GM12878 (cell line): ENCODE measurements around the gene ACKR1. TPM values are rescaled to one million over a fixed set of nuclear protein-coding genes. Genes with fewer than 3 reads are reported as not detected.

ENCODE experiments used
- ATAC-seq: fragments of 200-7000 bp; cut with Tn5 transposase; 3 replicates; pipeline ENCODE4 v1.9.1; 2020; ENCODE audit warnings: mild to moderate bottlenecking, moderate library complexity
- BruUV-seq: library from RNA; stranded (reverse); fragments of 400-500 nt; replicated peaks from 2 replicates; lab custom pipeline; 2021; lab: Mats Ljungman, UMichigan
- CTCF ChIA-PET: fragments of 300-600 bp; sonication (Branson Sonifier 250); formaldehyde crosslinking; extraction: SDS; loops from one replicate; lab custom pipeline; 2021; ENCODE audit warnings: inconsistent platforms; lab: Yijun Ruan, JAX
- POLR2A ChIA-PET: fragments of 350-600 bp; formaldehyde crosslinking; extraction: SDS; loops from one replicate; lab custom pipeline; 2021; ENCODE audit warnings: inconsistent platforms; lab: Charles Lee
- RAD21 ChIA-PET: fragments of 300-600 bp; sonication (Branson Sonifier 250); formaldehyde crosslinking; loops from one replicate; lab custom pipeline; 2023; ENCODE audit warnings: antibody characterized with exemption; ENCODE audit not compliant: unreplicated experiment; lab: Charles Lee
- SMC1A ChIA-PET: fragments of 300-600 bp; sonication (Branson Sonifier 250); formaldehyde crosslinking; loops from one replicate; lab custom pipeline; 2023; ENCODE audit not compliant: unreplicated experiment, uncharacterized antibody; lab: Charles Lee
- DNase-seq: peaks from one replicate; pipeline ENCODE4 v3.0.0-alpha.2; 2011; ENCODE audit warnings: low read depth, low spot score
- FAIRE-seq: peaks from 3 replicates; lab custom pipeline; 2011; peaks lifted over from hg19 to GRCh38; lab: Jason Lieb, UNC
- H2AFZ ChIP-seq: 2 replicates; pipeline ENCODE4 v1.6.0; 2011; ENCODE audit warnings: low read depth, low read length, control low read depth; ENCODE audit not compliant: control insufficient read depth
- H3K27ac ChIP-seq: 2 replicates; pipeline ENCODE4 v1.5.1; 2011; ENCODE audit warnings: control low read depth; ENCODE audit not compliant: control insufficient read depth, insufficient read depth
- H3K27me3 ChIP-seq, 2 experiments: replicated peaks in 1 of 2; 2 replicates each; pipeline versions ENCODE4 v1.6.0 to v1.6.1; 2011; ENCODE audit warnings: low read length in 1 of 2; ENCODE audit not compliant: control insufficient read depth in 2 of 2, insufficient read depth in 2 of 2
- H3K36me3 ChIP-seq, 2 experiments: 2 replicates each; pipeline ENCODE4 v1.5.1; 2011; ENCODE audit warnings: low read length in 1 of 2; ENCODE audit not compliant: control insufficient read depth in 2 of 2, insufficient read depth in 2 of 2
- H3K4me1 ChIP-seq: 2 replicates; pipeline ENCODE4 v1.6.1; 2011; ENCODE audit warnings: mild to moderate bottlenecking, low read length, moderate library complexity, mixed read lengths; ENCODE audit not compliant: control insufficient read depth, insufficient read depth
- H3K4me2 ChIP-seq: 2 replicates; pipeline ENCODE4 v1.6.0; 2011; ENCODE audit warnings: control low read depth; ENCODE audit not compliant: control insufficient read depth, insufficient read depth
- H3K4me3 ChIP-seq: fragments of 200-600 bp; sonication (generic); 2 replicates; pipeline ENCODE4 v1.5.1; 2016
- H3K79me2 ChIP-seq: 2 replicates; pipeline ENCODE4 v1.6.0; 2011; ENCODE audit warnings: low read length; ENCODE audit not compliant: control insufficient read depth, insufficient read depth
- H3K9ac ChIP-seq: 2 replicates; pipeline ENCODE4 v1.8.0; 2011; ENCODE audit warnings: low read length, control low read depth, mixed read lengths; ENCODE audit not compliant: control insufficient read depth, insufficient read depth
- H3K9me3 ChIP-seq: replicated peaks from 3 replicates; pipeline ENCODE4 v1.5.1; 2011; ENCODE audit warnings: mild to moderate bottlenecking, low read length; ENCODE audit not compliant: control insufficient read depth, insufficient read depth
- H4K20me1 ChIP-seq: 2 replicates; pipeline ENCODE4 v1.6.0; 2011; ENCODE audit not compliant: control insufficient read depth, insufficient read depth
- BCL11A ChIP-seq: IDR thresholded peaks from 2 replicates; pipeline ENCODE4 v1.6.1; 2011; ENCODE audit warnings: low read depth, low read length
- BHLHE40 ChIP-seq, 2 experiments: fragments of 450-650 bp in 1 of 2; IDR thresholded peaks; 2 replicates each; pipeline ENCODE4 v1.6.1; 2011 to 2017; ENCODE audit warnings: low read depth in 2 of 2, borderline replicate concordance in 1 of 2, improper control_type of control experiment in 1 of 2, low read length in 1 of 2, mild to moderate bottlenecking in 1 of 2
- ESRRA ChIP-seq: IDR thresholded peaks from 2 replicates; pipeline ENCODE4 v1.6.1; 2012; ENCODE audit warnings: mild to moderate bottlenecking, low read length, improper control_type of control experiment
- ETV6 ChIP-seq, 2 experiments: fragments of 450-650 bp in 1 of 2; IDR thresholded peaks in 1 of 2; conservative IDR thresholded peaks in 1 of 2; 2 replicates each; pipeline ENCODE4 v1.6.1; 2014; ENCODE audit warnings: antibody characterized with exemption in 1 of 2, borderline replicate concordance in 1 of 2, low read depth in 1 of 2, mild to moderate bottlenecking in 1 of 2, moderate library complexity in 1 of 2
- IKZF1 ChIP-seq: fragments of 450-650 bp; conservative IDR thresholded peaks from 2 replicates; pipeline ENCODE4 v1.6.1; 2017; ENCODE audit warnings: antibody characterized with exemption, mild to moderate bottlenecking
- MEF2A ChIP-seq: IDR thresholded peaks from 2 replicates; pipeline ENCODE4 v1.6.1; 2011; ENCODE audit warnings: low read depth, mild to moderate bottlenecking, low read length, moderate library complexity; ENCODE audit not compliant: insufficient read depth
- RAD51 ChIP-seq: fragments of 450-650 bp; IDR thresholded peaks from 2 replicates; pipeline ENCODE4 v1.6.1; 2016; ENCODE audit warnings: moderate library complexity, mild to moderate bottlenecking, inconsistent platforms
- REST ChIP-seq: IDR thresholded peaks from 2 replicates; pipeline ENCODE4 v1.6.1; 2012; ENCODE audit warnings: mild to moderate bottlenecking, low read depth, low read length
- SP1 ChIP-seq: IDR thresholded peaks from one replicate; pipeline ENCODE4 v1.6.1; 2011; ENCODE audit warnings: low read depth, low read length
- TAF1 ChIP-seq: IDR thresholded peaks from 2 replicates; pipeline ENCODE4 v1.6.1; 2011; ENCODE audit warnings: mild to moderate bottlenecking, low read depth, low read length, borderline replicate concordance
- TCF7 ChIP-seq: IDR thresholded peaks from 2 replicates; pipeline ENCODE4 v1.6.1; 2014; ENCODE audit warnings: antibody characterized with exemption, borderline replicate concordance
- YBX1 ChIP-seq: fragments of 450-650 bp; IDR thresholded peaks from 2 replicates; pipeline ENCODE4 v1.6.1; 2016; ENCODE audit warnings: antibody characterized with exemption
- ZSCAN29 ChIP-seq: fragments of 450-650 bp; IDR thresholded peaks from 2 replicates; pipeline ENCODE4 v1.6.1; 2017; ENCODE audit warnings: mild to moderate bottlenecking, moderate library complexity
- WGBS: methylation state at CpG from one replicate; pipeline ENCODE4 v1.1.6; 2016; ENCODE audit warnings: low lambda C conversion rate; ENCODE audit not compliant: insufficient replicate concordance, insufficient coverage; ENCODE audit errors: missing lambda C conversion rate; 5-methylcytosine and 5-hydroxymethylcytosine counted together
- in situ Hi-C: fragments of 300-500 bp; cut with MboI; formaldehyde crosslinking; loops from 9 replicates; pipeline ENCODE4 v1.14.3; 2018; ENCODE audit warnings: mixed read lengths
- intact Hi-C: fragments of 100-400 bp; cut with micrococcal nuclease; formaldehyde crosslinking; loops from one replicate; pipeline ENCODE4 v1.14.2; 2022; ENCODE audit not compliant: unreplicated experiment
- polyA plus RNA-seq, 11 experiments: library from polyadenylated mRNA; depleted of rRNA in 4 of 11; unstranded in 6 of 11; stranded (reverse) in 5 of 11; fragments of >200 nt; fragmentation: Nextera tagmentation in 4 of 11; fragmentation: Illumina TruSeq in 1 of 11; extraction: Ambion mirVana in 4 of 11; extraction: Trizol in 1 of 11; gene quantifications; 1 replicate in 1 of 11; 2 replicates in 10 of 11; pipeline versions ENCODE4 v1.2.1 to v1.2.3, GENCODE V29; 2011 to 2016; ENCODE audit warnings: inconsistent platforms in 2 of 11, missing spikeins in 2 of 11, low read depth in 1 of 11
- total RNA-seq, 4 experiments: library from RNA; depleted of rRNA in 3 of 4; stranded (reverse); fragments of >200 nt in 3 of 4; fragmentation: Illumina TruSeq in 1 of 4; extraction: Trizol in 1 of 4; gene quantifications; 2 replicates each; pipeline versions ENCODE4 v1.2.1 to v1.2.3, GENCODE V29; 2013 to 2021
- TF ChIP-seq, protein P1 (sequence below): IDR thresholded peaks from 2 replicates; pipeline ENCODE4 v1.6.1; 2011; ENCODE audit warnings: mild to moderate bottlenecking, low read depth, low read length, moderate library complexity; ENCODE audit not compliant: insufficient replicate concordance
- TF ChIP-seq, protein P2 (sequence below): fragments of 450-650 bp; formaldehyde crosslinking; IDR thresholded peaks from 2 replicates; pipeline ENCODE4 v1.4.0; 2020; ENCODE audit warnings: mild to moderate bottlenecking, moderate library complexity

ACKR1 gene
- total and polyA plus RNA-seq, 10 of the 15 experiments (the other 5 are each of a cell fraction or from before 2014, with no cell fraction given) = 0.06 to 1.8 (median 0.38) TPM; not detected in 1

DNA sequence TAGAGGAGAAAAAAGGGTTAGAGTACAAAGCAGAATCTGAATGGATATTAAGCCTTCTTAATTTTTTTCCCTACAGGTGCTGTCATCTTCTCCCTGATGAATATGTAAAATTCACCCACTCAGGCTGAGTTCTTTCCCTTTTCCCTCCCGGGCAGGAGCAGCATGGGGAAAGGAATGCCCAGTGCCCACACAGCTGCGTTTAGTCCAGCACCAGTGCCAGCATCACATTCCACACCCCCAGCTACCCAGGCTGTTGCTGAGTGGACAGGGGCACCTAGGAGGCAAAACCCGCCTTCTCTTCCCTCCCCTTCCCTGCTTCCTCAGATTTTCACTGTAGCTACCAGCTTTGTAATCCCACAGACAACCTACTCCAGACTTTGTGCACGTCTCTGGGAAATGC, 36.6 kb upstream of the ACKR1 start:
- H3K79me2 ChIP-seq = no peaks in the 10 kb centered on the region
- H3K9me3 ChIP-seq = no peaks in the 10 kb centered on the region
- BruUV-seq = no TSS peak
- H3K4me3 ChIP-seq = no peak overlapping the region
- H3K4me2 ChIP-seq = no peak overlapping the region
- intact Hi-C loops = no loop called here
- ChIA-PET CTCF (interaction anchor here (1.2 to 1.8 kb wide), 2 partner anchors 28 to 46 kb away, joined by 3 to 9 read pairs; no protein-coding TSS in a partner anchor), SMC1A (interaction anchor here (1.6 kb wide), 1 partner anchor 30 kb away, joined by 3 read pairs; no protein-coding TSS in a partner anchor), RAD21 (no interaction called here), POLR2A (no interaction called here)
- no peak overlapping the region for H3K27ac ChIP-seq
- H3K9ac ChIP-seq = no peak overlapping the region
- ATAC-seq = no peak
- no peaks in the 10 kb centered on the region for H3K36me3 ChIP-seq
- FAIRE-seq = no peak
- H4K20me1 ChIP-seq = no peaks in the 10 kb centered on the region
- peaks cover 1 to 13% of the 10 kb centered on the region in 2 experiments for H3K27me3 ChIP-seq
- H2AFZ ChIP-seq = no peak overlapping the region
- in situ Hi-C loops = no loop called here
- 0% methylated on average over 4 of the region's 4 CpGs for WGBS
- H3K4me1 ChIP-seq = no peaks in the 10 kb centered on the region
- no peak for DNase-seq
- TF ChIP-seq SP1 (no peak), MEF2A (no peak), RAD51 (no peak), TAF1 (no peak), BHLHE40 (IDR thresholded peaks at IDR 0.05; ENCODE audit: borderline replicate concordance in 1 of 2, low read depth in 2 of 2, low read length in 1 of 2) (no peak), YBX1 (no peak), ESRRA (no peak), REST (no peak), ZSCAN29 (no peak), ETV6 (conservative IDR thresholded peaks at IDR 0.05 in 1 of 2, IDR thresholded peaks at IDR 0.05 in 1 of 2; ENCODE audit: borderline replicate concordance in 1 of 2, low read depth in 1 of 2) (no peak), BCL11A (no peak), TCF7 (no peak), IKZF1 (no peak)
- TF ChIP-seq, protein P1, sequence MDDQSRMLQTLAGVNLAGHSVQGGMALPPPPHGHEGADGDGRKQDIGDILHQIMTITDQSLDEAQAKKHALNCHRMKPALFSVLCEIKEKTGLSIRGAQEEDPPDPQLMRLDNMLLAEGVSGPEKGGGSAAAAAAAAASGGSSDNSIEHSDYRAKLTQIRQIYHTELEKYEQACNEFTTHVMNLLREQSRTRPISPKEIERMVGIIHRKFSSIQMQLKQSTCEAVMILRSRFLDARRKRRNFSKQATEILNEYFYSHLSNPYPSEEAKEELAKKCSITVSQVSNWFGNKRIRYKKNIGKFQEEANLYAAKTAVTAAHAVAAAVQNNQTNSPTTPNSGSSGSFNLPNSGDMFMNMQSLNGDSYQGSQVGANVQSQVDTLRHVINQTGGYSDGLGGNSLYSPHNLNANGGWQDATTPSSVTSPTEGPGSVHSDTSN = no peak
- TF ChIP-seq, protein P2, sequence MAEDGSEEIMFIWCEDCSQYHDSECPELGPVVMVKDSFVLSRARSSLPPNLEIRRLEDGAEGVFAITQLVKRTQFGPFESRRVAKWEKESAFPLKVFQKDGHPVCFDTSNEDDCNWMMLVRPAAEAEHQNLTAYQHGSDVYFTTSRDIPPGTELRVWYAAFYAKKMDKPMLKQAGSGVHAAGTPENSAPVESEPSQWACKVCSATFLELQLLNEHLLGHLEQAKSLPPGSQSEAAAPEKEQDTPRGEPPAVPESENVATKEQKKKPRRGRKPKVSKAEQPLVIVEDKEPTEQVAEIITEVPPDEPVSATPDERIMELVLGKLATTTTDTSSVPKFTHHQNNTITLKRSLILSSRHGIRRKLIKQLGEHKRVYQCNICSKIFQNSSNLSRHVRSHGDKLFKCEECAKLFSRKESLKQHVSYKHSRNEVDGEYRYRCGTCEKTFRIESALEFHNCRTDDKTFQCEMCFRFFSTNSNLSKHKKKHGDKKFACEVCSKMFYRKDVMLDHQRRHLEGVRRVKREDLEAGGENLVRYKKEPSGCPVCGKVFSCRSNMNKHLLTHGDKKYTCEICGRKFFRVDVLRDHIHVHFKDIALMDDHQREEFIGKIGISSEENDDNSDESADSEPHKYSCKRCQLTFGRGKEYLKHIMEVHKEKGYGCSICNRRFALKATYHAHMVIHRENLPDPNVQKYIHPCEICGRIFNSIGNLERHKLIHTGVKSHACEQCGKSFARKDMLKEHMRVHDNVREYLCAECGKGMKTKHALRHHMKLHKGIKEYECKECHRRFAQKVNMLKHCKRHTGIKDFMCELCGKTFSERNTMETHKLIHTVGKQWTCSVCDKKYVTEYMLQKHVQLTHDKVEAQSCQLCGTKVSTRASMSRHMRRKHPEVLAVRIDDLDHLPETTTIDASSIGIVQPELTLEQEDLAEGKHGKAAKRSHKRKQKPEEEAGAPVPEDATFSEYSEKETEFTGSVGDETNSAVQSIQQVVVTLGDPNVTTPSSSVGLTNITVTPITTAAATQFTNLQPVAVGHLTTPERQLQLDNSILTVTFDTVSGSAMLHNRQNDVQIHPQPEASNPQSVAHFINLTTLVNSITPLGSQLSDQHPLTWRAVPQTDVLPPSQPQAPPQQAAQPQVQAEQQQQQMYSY (CRISPR knock-in tag) = no peak
